Activated CD4-positive, alpha-beta T cell treated with anti-CD3 and anti-CD28 coated beads, Interleukin-2, amount 10 ng/mL, durations not matched to agents 24 days and 14 days (primary cell): Measurements from ENCODE around the gene LHFPL6. TPM values are rescaled to one million over a fixed set of nuclear protein-coding genes. Genes with fewer than 3 reads are reported as not detected.

ENCODE experiments used
- DNase-seq: peaks from one replicate; pipeline ENCODE4 v3.0.0; 2022
- H3K27ac Mint-ChIP-seq: one replicate; pipeline ENCODE4 v1.8.0; 2022; ENCODE audit warnings: mild to moderate bottlenecking, mixed read lengths
- H3K27me3 Mint-ChIP-seq: one replicate; pipeline ENCODE4 v1.8.0; 2022; ENCODE audit warnings: mixed read lengths
- H3K36me3 Mint-ChIP-seq: one replicate; pipeline ENCODE4 v1.8.0; 2022; ENCODE audit warnings: low read depth, mild to moderate bottlenecking, mixed read lengths
- H3K4me1 Mint-ChIP-seq: one replicate; pipeline ENCODE4 v1.8.0; 2021; ENCODE audit warnings: mixed read lengths
- H3K4me3 Mint-ChIP-seq: one replicate; pipeline ENCODE4 v1.8.0; 2022; ENCODE audit warnings: mild to moderate bottlenecking, moderate library complexity, mixed read lengths
- H3K9me3 Mint-ChIP-seq: one replicate; pipeline ENCODE4 v1.8.0; 2021; ENCODE audit warnings: mixed read lengths
- intact Hi-C: fragments of 100-400 bp; cut with micrococcal nuclease; formaldehyde crosslinking; loops from one replicate; pipeline ENCODE4 v1.15.1; 2023
- total RNA-seq: library from RNA; stranded (reverse); gene quantifications from 2 replicates; pipeline ENCODE4 v1.2.3, GENCODE V29; 2022

The LHFPL6 gene
- total RNA-seq, 1 donor from 2014 or later = 4.8 TPM

- no peaks in the 10 kb centered on the region for H3K4me1 Mint-ChIP-seq
- H3K4me3 Mint-ChIP-seq = no peak overlapping the region
- no peaks in the 10 kb centered on the region for H3K9me3 Mint-ChIP-seq
- no peak overlapping the region for H3K27ac Mint-ChIP-seq
- peaks cover 2% of the 10 kb centered on the region for H3K27me3 Mint-ChIP-seq
- no peaks in the 10 kb centered on the region for H3K36me3 Mint-ChIP-seq
- DNase-seq = no peak
- intact Hi-C loops = no loop called here
These were observed 45.6 kb downstream of the LHFPL6 start for GRCh38 chr13:39557285-39557955.

GRCh38 chr13:39556866-39557265, 46.1 kb downstream of the LHFPL6 start:
- no peak overlapping the region for H3K4me3 Mint-ChIP-seq
- H3K27me3 Mint-ChIP-seq = peaks cover 2% of the 10 kb centered on the region
- no peaks in the 10 kb centered on the region for H3K36me3 Mint-ChIP-seq
- intact Hi-C loops = no loop called here
- H3K27ac Mint-ChIP-seq = no peak overlapping the region
- DNase-seq = no peak
- H3K9me3 Mint-ChIP-seq = no peaks in the 10 kb centered on the region
- no peaks in the 10 kb centered on the region for H3K4me1 Mint-ChIP-seq

GRCh38 chr13:39554371-39554770, 48.6 kb downstream of the LHFPL6 start:
- Mint-ChIP-seq H3K4me3 (no peak overlapping the region), H3K9me3 (no peaks in the 10 kb centered on the region), H3K4me1 (no peaks in the 10 kb centered on the region), H3K36me3 (no peaks in the 10 kb centered on the region), H3K27ac (no peak overlapping the region), H3K27me3 (peaks cover 8% of the 10 kb centered on the region)
- DNase-seq = no peak
- intact Hi-C loops = no loop called here

- no peaks in the 10 kb centered on the region for H3K4me1 Mint-ChIP-seq
- no peak overlapping the region for H3K27ac Mint-ChIP-seq
- intact Hi-C loops = no loop called here
- no peak for DNase-seq
- no peaks in the 10 kb centered on the region for H3K36me3 Mint-ChIP-seq
- H3K4me3 Mint-ChIP-seq = no peak overlapping the region
- H3K27me3 Mint-ChIP-seq = peaks cover 15% of the 10 kb centered on the region
- H3K9me3 Mint-ChIP-seq = no peaks in the 10 kb centered on the region
These were observed 50.7 kb downstream of the LHFPL6 start for GRCh38 chr13:39552246-39552645.

GRCh38 chr13:39550931-39551330, 52.1 kb downstream of the LHFPL6 start:
- H3K36me3 Mint-ChIP-seq = no peaks in the 10 kb centered on the region
- H3K4me1 Mint-ChIP-seq = no peaks in the 10 kb centered on the region
- no peak overlapping the region for H3K4me3 Mint-ChIP-seq
- intact Hi-C loops = no loop called here
- H3K27me3 Mint-ChIP-seq = peaks cover 15% of the 10 kb centered on the region
- no peak for DNase-seq
- no peak overlapping the region for H3K27ac Mint-ChIP-seq
- no peaks in the 10 kb centered on the region for H3K9me3 Mint-ChIP-seq

- DNase-seq = no peak
- Mint-ChIP-seq H3K9me3 (no peaks in the 10 kb centered on the region), H3K27ac (no peak overlapping the region), H3K36me3 (no peaks in the 10 kb centered on the region), H3K27me3 (peaks cover 13% of the 10 kb centered on the region), H3K4me3 (no peak overlapping the region), H3K4me1 (no peaks in the 10 kb centered on the region)
- intact Hi-C loops = no loop called here
These were observed 55.9 kb downstream of the LHFPL6 start for GRCh38 chr13:39547108-39547507.

- Mint-ChIP-seq H3K4me3 (no peak overlapping the region), H3K9me3 (no peaks in the 10 kb centered on the region), H3K27ac (no peak overlapping the region), H3K36me3 (no peaks in the 10 kb centered on the region), H3K4me1 (no peaks in the 10 kb centered on the region), H3K27me3 (no peaks in the 10 kb centered on the region)
- DNase-seq = no peak
- intact Hi-C loops = no loop called here
These were observed 60.6 kb downstream of the LHFPL6 start for GRCh38 chr13:39542361-39542760.

GRCh38 chr13:39540929-39541605, 61.9 kb downstream of the LHFPL6 start:
- Mint-ChIP-seq H3K27me3 (peaks cover 1% of the 10 kb centered on the region), H3K4me1 (no peaks in the 10 kb centered on the region), H3K9me3 (no peaks in the 10 kb centered on the region), H3K27ac (no peak overlapping the region), H3K36me3 (no peaks in the 10 kb centered on the region), H3K4me3 (no peak overlapping the region)
- intact Hi-C loops = no loop called here
- DNase-seq = no peak

- DNase-seq = no peak
- Mint-ChIP-seq H3K9me3 (no peaks in the 10 kb centered on the region), H3K27me3 (peaks cover 1% of the 10 kb centered on the region), H3K4me1 (no peaks in the 10 kb centered on the region), H3K36me3 (no peaks in the 10 kb centered on the region), H3K27ac (no peak overlapping the region), H3K4me3 (no peak overlapping the region)
- intact Hi-C loops = no loop called here
These were observed 63.9 kb downstream of the LHFPL6 start for GRCh38 chr13:39538816-39539790.

- Mint-ChIP-seq H3K27ac (no peak overlapping the region), H3K4me1 (no peaks in the 10 kb centered on the region), H3K9me3 (no peaks in the 10 kb centered on the region), H3K4me3 (no peak overlapping the region), H3K36me3 (no peaks in the 10 kb centered on the region), H3K27me3 (peaks cover 3% of the 10 kb centered on the region)
- DNase-seq = no peak
- intact Hi-C loops = no loop called here
These were observed 66.1 kb downstream of the LHFPL6 start for GRCh38 chr13:39536906-39537305.

GRCh38 chr13:39536274-39536673, 66.7 kb downstream of the LHFPL6 start:
- H3K4me1 Mint-ChIP-seq = no peaks in the 10 kb centered on the region
- H3K9me3 Mint-ChIP-seq = no peaks in the 10 kb centered on the region
- H3K36me3 Mint-ChIP-seq = no peaks in the 10 kb centered on the region
- H3K27me3 Mint-ChIP-seq = peaks cover 5% of the 10 kb centered on the region
- intact Hi-C loops = no loop called here
- H3K4me3 Mint-ChIP-seq = no peak overlapping the region
- H3K27ac Mint-ChIP-seq = no peak overlapping the region
- DNase-seq = no peak

- intact Hi-C loops = no loop called here
These were observed 69.3 kb downstream of the LHFPL6 start for GRCh38 chr13:39533651-39534150.

GRCh38 chr13:39531646-39532045, 71.3 kb downstream of the LHFPL6 start:
- Mint-ChIP-seq H3K27me3 (peaks cover 5% of the 10 kb centered on the region), H3K27ac (no peak overlapping the region), H3K4me3 (no peak overlapping the region), H3K36me3 (no peaks in the 10 kb centered on the region), H3K4me1 (no peaks in the 10 kb centered on the region), H3K9me3 (no peaks in the 10 kb centered on the region)
- DNase-seq = no peak
- intact Hi-C loops = no loop called here

More at GRCh38 chr13:39533651-39534150, 69.3 kb downstream of the LHFPL6 start:
- Mint-ChIP-seq H3K36me3 (no peaks in the 10 kb centered on the region), H3K27me3 (peaks cover 5% of the 10 kb centered on the region), H3K4me1 (no peaks in the 10 kb centered on the region), H3K9me3 (no peaks in the 10 kb centered on the region), H3K27ac (no peak overlapping the region), H3K4me3 (no peak overlapping the region)
- DNase-seq = no peak

- no peaks in the 10 kb centered on the region for H3K4me1 Mint-ChIP-seq
- no peak overlapping the region for H3K4me3 Mint-ChIP-seq
- no peaks in the 10 kb centered on the region for H3K9me3 Mint-ChIP-seq
- DNase-seq = no peak
- no peaks in the 10 kb centered on the region for H3K36me3 Mint-ChIP-seq
- intact Hi-C loops = no loop called here
- no peak overlapping the region for H3K27ac Mint-ChIP-seq
- peaks cover 4% of the 10 kb centered on the region for H3K27me3 Mint-ChIP-seq
These were observed 72.1 kb downstream of the LHFPL6 start for GRCh38 chr13:39530916-39531315.
